Neural progenitor cell (in vitro differentiated cells): ENCODE data around the gene DSTN.

Experiments used
- EZH2 ChIP-seq: fragments of 200-600 bp; sonication (generic); IDR thresholded peaks from 2 replicates; pipeline ENCODE4 v1.6.1; 2017; ENCODE audit warnings: antibody characterized with exemption, mild to moderate bottlenecking, moderate library complexity
- EZH2phosphoT487 ChIP-seq: fragments of 200-600 bp; sonication (generic); IDR thresholded peaks from 2 replicates; pipeline ENCODE4 v1.6.1; 2017; ENCODE audit warnings: antibody characterized with exemption
- TF ChIP-seq, protein P1 (sequence below): fragments of 200-600 bp; sonication (generic); IDR thresholded peaks from 2 replicates; pipeline ENCODE4 v1.5.1; 2017; ENCODE audit warnings: antibody characterized with exemption, mild to moderate bottlenecking

DNA sequence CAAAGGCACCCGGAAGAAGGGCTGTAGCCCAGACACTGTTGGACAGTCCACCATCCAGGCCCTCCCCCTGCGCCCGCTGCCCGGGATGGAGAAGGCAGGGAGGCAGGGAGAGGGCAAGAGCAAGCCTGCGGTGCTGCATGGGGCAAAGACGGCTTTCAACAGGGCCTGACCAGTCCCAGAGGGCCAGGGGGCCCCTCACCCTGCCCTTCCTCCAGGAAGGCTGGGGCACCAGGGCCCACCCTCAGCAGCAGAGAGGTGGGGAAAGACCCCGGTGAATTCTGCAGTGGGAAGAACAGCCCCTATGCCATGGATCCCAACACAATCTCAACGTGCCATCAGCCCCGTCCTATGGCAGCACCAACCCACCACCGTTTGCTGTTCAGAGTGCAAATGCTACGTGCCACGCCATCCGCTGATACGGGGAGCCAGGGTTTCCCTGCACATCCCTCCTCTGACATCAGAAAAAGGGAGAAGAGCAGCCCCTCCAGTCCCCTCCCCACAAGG lies 71.1 kb downstream of the DSTN start:
- TF ChIP-seq, protein P1, sequence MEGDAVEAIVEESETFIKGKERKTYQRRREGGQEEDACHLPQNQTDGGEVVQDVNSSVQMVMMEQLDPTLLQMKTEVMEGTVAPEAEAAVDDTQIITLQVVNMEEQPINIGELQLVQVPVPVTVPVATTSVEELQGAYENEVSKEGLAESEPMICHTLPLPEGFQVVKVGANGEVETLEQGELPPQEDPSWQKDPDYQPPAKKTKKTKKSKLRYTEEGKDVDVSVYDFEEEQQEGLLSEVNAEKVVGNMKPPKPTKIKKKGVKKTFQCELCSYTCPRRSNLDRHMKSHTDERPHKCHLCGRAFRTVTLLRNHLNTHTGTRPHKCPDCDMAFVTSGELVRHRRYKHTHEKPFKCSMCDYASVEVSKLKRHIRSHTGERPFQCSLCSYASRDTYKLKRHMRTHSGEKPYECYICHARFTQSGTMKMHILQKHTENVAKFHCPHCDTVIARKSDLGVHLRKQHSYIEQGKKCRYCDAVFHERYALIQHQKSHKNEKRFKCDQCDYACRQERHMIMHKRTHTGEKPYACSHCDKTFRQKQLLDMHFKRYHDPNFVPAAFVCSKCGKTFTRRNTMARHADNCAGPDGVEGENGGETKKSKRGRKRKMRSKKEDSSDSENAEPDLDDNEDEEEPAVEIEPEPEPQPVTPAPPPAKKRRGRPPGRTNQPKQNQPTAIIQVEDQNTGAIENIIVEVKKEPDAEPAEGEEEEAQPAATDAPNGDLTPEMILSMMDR, result no peak
- TF ChIP-seq EZH2phosphoT487 (no peak), EZH2 (no peak)
